Measurements from ENCODE around the gene GJB3.
"Not testable (repeated sequence)": the region's sequence is repeated elsewhere in the genome, so short reads cannot be mapped to it uniquely, and the experiment has no call there.

Gene GJB3

GRCh38 chr1:34786521-34787325 is 5.7 kb downstream of the GJB3 start:
- peak; percentile 66 for DNase-seq (ENCODE audit: low spot score)

GRCh38 chr1:34787461-34788420 is 6.7 kb downstream of the GJB3 start:
- DNase-seq (ENCODE audit: low spot score) = no peak

GRCh38 chr1:34790985-34791384 is 10.0 kb downstream of the GJB3 start:
- DNase-seq (ENCODE audit: low spot score) = no peak

DNA sequence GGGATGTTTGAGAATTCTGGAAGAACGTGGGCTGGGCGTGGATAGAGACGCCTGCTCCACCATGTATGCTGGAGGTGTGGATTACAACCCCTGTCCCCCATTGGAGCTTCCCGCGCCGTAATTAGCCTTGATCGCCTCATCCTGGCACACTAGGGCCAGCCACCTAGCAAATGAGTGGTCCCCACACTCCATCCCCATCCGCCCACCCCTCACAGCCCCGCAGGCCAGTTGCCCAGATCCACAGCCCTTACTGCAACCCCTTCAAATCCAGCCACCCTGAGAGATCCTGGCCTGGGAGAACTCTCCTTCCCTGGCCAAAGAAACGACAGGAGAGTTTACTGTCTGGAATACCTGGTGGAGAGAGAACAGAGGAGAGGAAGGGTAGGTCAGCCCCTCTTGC is 11.4 kb downstream of the GJB3 start:
- no peak for DNase-seq (ENCODE audit: low spot score)

DNA sequence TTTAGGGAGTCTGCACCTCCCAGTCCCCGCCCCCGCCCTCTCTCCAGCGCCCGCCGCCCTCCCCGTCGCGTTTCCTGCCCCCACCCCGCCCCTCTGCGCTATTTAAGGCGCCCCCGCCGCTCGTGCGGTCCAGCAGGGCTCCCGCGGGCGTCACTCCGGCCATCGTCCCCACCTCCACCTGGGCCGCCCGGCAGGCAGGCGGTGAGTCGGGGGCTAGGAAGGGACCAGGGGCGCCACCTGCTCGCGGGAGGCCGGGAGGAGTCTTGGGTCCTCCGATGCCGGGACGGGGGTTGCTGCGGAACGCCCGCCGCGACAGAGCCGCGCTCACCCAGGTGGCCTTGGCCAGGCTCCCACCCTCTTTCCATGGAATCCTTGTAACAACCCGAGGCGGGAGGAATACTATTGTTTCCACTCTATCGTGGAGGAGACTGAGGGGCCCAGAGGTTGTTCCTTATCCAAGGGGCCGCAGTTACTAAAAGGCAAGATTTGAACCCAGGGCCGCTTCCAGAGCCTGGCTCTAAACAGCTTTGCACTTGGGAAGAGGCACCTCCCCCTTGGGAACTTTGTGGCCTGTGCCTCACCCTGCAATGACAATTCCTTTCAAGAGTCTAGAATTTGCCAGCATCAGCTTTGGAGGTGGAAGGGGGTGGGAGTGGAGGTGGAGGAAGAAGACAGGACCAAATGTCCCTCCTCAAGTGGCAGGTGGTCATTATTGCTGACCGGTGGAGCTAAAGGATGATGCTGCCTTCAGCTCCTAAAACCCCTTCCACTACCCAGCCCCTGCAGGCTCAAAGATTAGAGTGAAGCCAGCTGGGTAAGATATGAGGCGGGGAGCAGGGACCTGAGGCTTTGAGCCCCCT is 12.1 kb downstream of the GJB3 start, which contains the start of gene GJA4:
Gene GJA4, plus strand, starts transcription at position 132 of the 860 bp plus-strand sequence. CDS start 1,215 bp downstream, outside the sequence.
- no peak for DNase-seq (ENCODE audit: low spot score)

GRCh38 chr1:34794001-34794789 is 13.2 kb downstream of the GJB3 start:
- no peak for DNase-seq (ENCODE audit: low spot score)

DNA sequence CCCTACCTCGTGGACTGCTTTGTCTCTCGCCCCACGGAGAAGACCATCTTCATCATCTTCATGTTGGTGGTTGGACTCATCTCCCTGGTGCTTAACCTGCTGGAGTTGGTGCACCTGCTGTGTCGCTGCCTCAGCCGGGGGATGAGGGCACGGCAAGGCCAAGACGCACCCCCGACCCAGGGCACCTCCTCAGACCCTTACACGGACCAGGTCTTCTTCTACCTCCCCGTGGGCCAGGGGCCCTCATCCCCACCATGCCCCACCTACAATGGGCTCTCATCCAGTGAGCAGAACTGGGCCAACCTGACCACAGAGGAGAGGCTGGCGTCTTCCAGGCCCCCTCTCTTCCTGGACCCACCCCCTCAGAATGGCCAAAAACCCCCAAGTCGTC is 13.8 kb downstream of the GJB3 start:
- DNase-seq (ENCODE audit: low spot score) = no peak

GRCh38 chr1:34795916-34796315 is 14.9 kb downstream of the GJB3 start:
- DNase-seq (ENCODE audit: low spot score) = no peak

- peak; percentile 35 for DNase-seq (ENCODE audit: low spot score)
Measured at GRCh38 chr1:34796990-34797389, 16.0 kb downstream of the GJB3 start.

DNA sequence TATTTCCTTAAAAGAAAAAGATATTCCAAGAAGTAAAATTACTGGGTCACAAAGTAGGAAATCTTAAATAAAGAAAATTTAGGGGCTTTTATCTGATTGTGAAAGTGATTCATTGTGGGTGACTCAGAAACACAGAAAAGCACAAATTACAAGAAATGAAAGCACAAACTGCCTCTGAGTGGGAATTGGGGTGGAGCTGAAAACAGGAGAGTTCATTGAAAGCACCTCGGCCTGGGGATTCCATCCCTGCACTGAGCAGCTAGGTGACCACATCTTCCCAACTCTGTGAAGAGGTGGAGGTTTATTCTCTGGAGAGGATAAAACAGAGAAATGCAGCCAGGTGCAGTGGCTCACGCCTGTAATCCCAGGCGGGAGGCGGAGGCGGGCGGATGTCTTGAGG is 19.2 kb downstream of the GJB3 start:
- DNase-seq (ENCODE audit: low spot score) = no peak

DNA sequence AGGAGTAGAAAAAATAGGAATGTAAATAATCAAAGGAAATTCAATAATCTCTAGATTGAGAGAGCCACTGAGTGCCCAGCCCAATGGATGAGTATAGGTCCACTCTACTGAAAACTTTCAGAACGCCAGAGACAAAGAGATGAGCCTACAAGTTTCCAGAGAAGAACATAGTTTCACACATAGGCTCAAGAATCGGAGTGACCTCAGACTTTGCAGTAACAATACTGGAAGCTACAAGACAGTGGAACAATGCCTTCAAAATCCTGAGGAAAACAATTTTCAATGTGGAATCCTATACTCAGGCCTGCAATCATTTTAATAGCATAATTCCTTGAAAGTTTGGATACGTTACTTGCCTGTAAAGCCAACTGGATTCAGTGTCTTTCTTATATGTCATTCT is 22.8 kb downstream of the GJB3 start:
- no peak for DNase-seq (ENCODE audit: low spot score)

- DNase-seq (ENCODE audit: low spot score) = no peak
Measured at GRCh38 chr1:34806396-34806795, 25.4 kb downstream of the GJB3 start.

DNA sequence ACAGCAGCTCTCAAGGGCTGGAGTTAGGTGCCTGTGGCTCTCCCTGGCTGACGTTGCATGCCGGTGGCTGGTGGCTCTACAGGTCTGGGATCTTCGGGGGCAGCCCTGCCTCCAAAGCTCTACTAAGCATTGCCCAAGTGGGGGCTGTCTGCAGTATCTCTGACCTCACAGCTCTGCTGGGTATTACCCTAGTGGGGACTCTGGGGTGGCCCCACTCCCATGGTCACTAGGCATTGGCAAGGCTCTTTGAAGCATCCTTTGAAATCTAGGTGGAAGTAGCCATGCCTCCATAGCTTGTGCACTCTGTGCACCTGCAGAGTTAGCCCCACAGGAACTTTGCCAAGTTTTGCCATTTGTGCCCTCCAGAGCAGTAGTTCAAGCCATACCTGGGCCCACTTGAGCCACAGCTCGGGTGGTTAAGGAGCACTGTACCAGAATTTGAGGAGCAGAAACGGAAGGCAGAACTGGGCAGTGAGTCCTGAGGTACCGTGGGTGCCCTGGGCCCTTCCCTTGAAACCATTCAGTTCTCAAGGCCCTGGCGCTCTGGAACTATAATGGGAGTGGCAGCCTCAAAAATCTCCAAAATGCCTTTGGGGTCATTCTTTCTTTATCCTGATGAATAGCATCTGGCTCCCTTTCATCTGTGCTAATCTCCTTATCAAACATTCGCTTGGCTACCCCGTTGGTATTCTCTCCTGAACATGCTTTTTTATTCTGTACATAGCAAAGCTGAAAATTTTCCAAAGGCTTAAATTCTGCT is 27.2 kb downstream of the GJB3 start:
- no peak for DNase-seq (ENCODE audit: low spot score)

DNA sequence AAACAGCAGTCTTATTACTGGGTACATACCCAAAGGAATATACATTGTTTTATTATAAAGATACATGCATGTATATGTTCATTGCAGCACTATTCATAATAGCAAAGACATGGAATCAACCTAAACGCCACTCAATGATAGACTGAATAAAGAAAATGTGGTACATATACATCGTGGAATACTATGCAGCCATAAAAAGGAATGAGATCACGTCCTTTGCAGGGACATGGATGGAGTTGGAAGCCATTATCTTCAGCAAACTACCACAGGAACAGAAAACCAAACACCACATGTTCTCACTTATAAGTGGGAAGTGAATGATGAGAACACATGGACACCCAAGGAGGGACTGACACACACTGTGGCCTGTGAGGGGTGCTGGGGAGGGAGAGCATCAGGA is 29.8 kb downstream of the GJB3 start:
- DNase-seq (ENCODE audit: low spot score) = not testable (repeated sequence)

GRCh38 chr1:34816332-34816731 is 35.3 kb downstream of the GJB3 start:
- DNase-seq (ENCODE audit: low spot score) = no peak

GRCh38 chr1:34816778-34817177 is 35.8 kb downstream of the GJB3 start:
- no peak for DNase-seq (ENCODE audit: low spot score)

DNA sequence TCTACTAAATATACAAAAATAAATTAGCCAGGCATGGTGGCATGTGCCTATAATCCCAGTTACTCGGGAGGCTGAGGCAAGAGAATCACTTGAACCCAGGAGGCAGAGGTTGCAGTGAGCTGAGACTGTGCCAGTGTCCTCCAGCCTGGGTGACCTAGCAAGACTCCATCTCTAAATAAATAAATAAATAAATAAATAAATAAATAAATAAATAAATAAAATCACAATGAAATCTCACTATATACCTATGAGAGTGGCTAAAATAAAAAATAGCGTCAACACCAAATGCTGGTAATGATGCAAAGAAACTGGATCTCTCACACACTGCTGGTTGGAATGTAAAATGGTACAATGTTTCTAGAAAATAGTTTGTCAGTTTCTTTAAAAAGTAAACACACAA is 37.8 kb downstream of the GJB3 start:
- DNase-seq (ENCODE audit: low spot score) = not testable (repeated sequence)

DNA sequence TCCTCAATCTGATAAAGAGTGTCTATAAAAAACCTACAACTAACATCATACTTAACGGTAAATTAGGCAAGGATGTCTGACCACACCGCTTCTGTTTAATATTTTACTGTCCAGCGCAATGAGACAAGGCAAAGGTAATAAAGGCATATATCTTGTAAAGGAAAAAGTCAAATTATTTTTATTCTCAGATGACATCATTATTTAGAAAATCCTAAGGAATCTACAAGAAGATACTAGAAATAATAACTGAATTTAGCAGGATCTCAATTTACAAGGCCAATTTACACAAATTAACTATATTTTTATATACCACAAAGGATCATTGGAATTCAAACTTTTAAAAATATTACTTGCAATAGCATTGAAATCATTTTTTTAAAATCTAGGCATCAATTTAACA is 41.2 kb downstream of the GJB3 start:
- no peak for DNase-seq (ENCODE audit: low spot score)

DNA sequence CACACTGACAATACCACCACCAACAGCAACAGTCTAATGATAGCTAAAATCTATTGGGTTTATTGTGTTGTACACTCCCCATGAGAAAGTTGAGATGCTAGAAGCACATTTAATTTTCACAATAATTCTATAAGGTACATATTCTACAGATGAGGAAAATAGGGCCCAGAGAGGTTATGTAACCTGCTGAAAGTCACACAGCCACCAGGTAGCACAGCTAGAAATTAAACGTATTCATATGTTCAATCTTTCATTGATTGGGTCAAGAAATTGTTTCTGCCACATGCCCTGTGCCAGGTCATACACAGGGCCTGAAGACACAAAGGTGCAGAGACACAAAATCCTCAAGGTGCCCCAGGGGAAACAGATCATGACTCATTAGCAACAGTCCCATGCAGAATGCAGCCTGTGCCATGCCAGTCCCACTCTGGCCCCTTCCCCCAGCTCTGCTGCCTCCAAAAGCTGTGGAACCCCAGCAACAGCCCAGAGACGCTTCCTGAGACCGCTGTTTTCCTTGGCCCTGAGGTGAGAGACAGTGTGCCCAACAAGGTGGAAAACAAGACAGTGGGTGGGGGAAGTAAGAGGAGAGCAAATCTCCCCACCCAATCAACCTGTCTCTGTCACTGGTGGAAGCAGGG is 43.9 kb downstream of the GJB3 start:
- no peak for DNase-seq (ENCODE audit: low spot score)
